ENCODE measurements around the gene ZNF526.

- no peak for TF ChIP-seq POLR2A (IDR thresholded peaks at IDR 0.05; ENCODE audit: low read depth, low read length)
- no peak for TF ChIP-seq POLR2AphosphoS5 (IDR thresholded peaks at IDR 0.05; ENCODE audit: low read depth, low read length)
- TF ChIP-seq TAF1 (IDR thresholded peaks at IDR 0.05; ENCODE audit: borderline replicate concordance, low read depth, low read length): no peak
These were observed 25.1 kb downstream of the ZNF526 start for GRCh38 chr19:42245231-42245630.
